Measurements from ENCODE around the gene PTPRK. TPM values are rescaled to one million over a fixed set of nuclear protein-coding genes. Genes with fewer than 3 reads are reported as not detected.

PTPRK gene
- total and polyA plus RNA-seq, 8 donors: 57.0 to 90.4 (median 78.6) TPM

- DNase-seq: no peak
- peak; percentile 97 for ATAC-seq
- no peaks in the 10 kb centered on the region for H3K27me3 ChIP-seq
- no peak for TF ChIP-seq CTCF (IDR thresholded peaks at IDR 0.05)
- H3K27ac ChIP-seq: no peak overlapping the region
- no peak overlapping the region for H3K4me3 ChIP-seq
- no peaks in the 10 kb centered on the region for H3K9me3 ChIP-seq
- H3K36me3 ChIP-seq: no peaks in the 10 kb centered on the region
- no peaks in the 10 kb centered on the region for H3K4me1 ChIP-seq
- intact Hi-C loops (cut with DNase I): no loop called here
Observed at GRCh38 chr6:128062882-128063603, 457.4 kb downstream of the PTPRK start.

GRCh38 chr6:128057946-128058345 is 462.5 kb downstream of the PTPRK start:
- H3K27me3 ChIP-seq: no peaks in the 10 kb centered on the region
- H3K4me3 ChIP-seq: no peak overlapping the region
- no peaks in the 10 kb centered on the region for H3K9me3 ChIP-seq
- no peaks in the 10 kb centered on the region for H3K4me1 ChIP-seq
- ATAC-seq (no peak), DNase-seq (no peak)
- no peak overlapping the region for H3K27ac ChIP-seq
- no peaks in the 10 kb centered on the region for H3K36me3 ChIP-seq
- TF ChIP-seq CTCF (IDR thresholded peaks at IDR 0.05): no peak
- intact Hi-C loops (cut with DNase I): no loop called here

GRCh38 chr6:128057541-128057940 is 462.9 kb downstream of the PTPRK start:
- H3K4me1 ChIP-seq: no peaks in the 10 kb centered on the region
- H3K9me3 ChIP-seq: no peaks in the 10 kb centered on the region
- DNase-seq (no peak), ATAC-seq (no peak)
- no peaks in the 10 kb centered on the region for H3K27me3 ChIP-seq
- intact Hi-C loops (cut with DNase I): no loop called here
- no peaks in the 10 kb centered on the region for H3K36me3 ChIP-seq
- no peak overlapping the region for H3K27ac ChIP-seq
- no peak overlapping the region for H3K4me3 ChIP-seq
- TF ChIP-seq CTCF (IDR thresholded peaks at IDR 0.05): no peak

GRCh38 chr6:128053109-128053508 is 467.3 kb downstream of the PTPRK start:
- DNase-seq (no peak), ATAC-seq (no peak)
- H3K4me1 ChIP-seq: no peaks in the 10 kb centered on the region
- H3K4me3 ChIP-seq: no peak overlapping the region
- no peak for TF ChIP-seq CTCF (IDR thresholded peaks at IDR 0.05)
- intact Hi-C loops (cut with DNase I): no loop called here
- no peaks in the 10 kb centered on the region for H3K9me3 ChIP-seq
- no peaks in the 10 kb centered on the region for H3K27me3 ChIP-seq
- peaks cover 0 to 3% of the 10 kb centered on the region in 2 donors for H3K36me3 ChIP-seq
- no peak overlapping the region for H3K27ac ChIP-seq

GRCh38 chr6:128047989-128048388 is 472.4 kb downstream of the PTPRK start:
- H3K27ac ChIP-seq: no peak overlapping the region
- ATAC-seq (no peak), DNase-seq (no peak)
- H3K4me1 ChIP-seq: no peaks in the 10 kb centered on the region
- no peaks in the 10 kb centered on the region for H3K9me3 ChIP-seq
- intact Hi-C loops (cut with DNase I): no loop called here
- H3K36me3 ChIP-seq: peaks cover 0 to 3% of the 10 kb centered on the region in 2 donors
- no peak for TF ChIP-seq CTCF (IDR thresholded peaks at IDR 0.05)
- H3K27me3 ChIP-seq: no peaks in the 10 kb centered on the region
- no peak overlapping the region for H3K4me3 ChIP-seq

Data from left lung (tissue), 10 donors.